Astrocyte (in vitro differentiated cells and primary cell): ENCODE measurements around the gene ZNF24. TPM values are rescaled to one million over a fixed set of nuclear protein-coding genes. Genes with fewer than 3 reads are reported as not detected.

Experiments used
- DNase-seq: peaks from one replicate; pipeline ENCODE4 v3.0.0-alpha.2; 2010; ENCODE audit warnings: low read depth
- FAIRE-seq: peaks from 2 replicates; lab custom pipeline; 2011; peaks lifted over from hg19 to GRCh38; lab: Jason Lieb, UNC
- H2AFZ ChIP-seq: 2 replicates; pipeline ENCODE4 v1.6.0; 2012; ENCODE audit warnings: low read depth, low read length, inconsistent platforms
- H3K27ac ChIP-seq: 2 replicates; pipeline ENCODE4 v1.5.1; 2011; ENCODE audit warnings: low read depth, low read length, inconsistent platforms
- H3K27me3 ChIP-seq: 2 replicates; pipeline ENCODE4 v1.6.0; 2011; ENCODE audit warnings: low read length, inconsistent platforms; ENCODE audit not compliant: insufficient read depth
- H3K36me3 ChIP-seq: 2 replicates; pipeline ENCODE4 v1.5.1; 2011; ENCODE audit warnings: low read length, inconsistent platforms; ENCODE audit not compliant: insufficient read depth
- H3K4me1 ChIP-seq: 2 replicates; pipeline ENCODE4 v1.5.1; 2011; ENCODE audit warnings: low read length, inconsistent platforms; ENCODE audit not compliant: insufficient read depth
- H3K4me2 ChIP-seq: 2 replicates; pipeline ENCODE4 v1.6.0; 2012; ENCODE audit warnings: low read length, inconsistent platforms
- H3K4me3 ChIP-seq: 2 replicates; pipeline ENCODE4 v1.5.1; 2011; ENCODE audit warnings: low read depth, mild to moderate bottlenecking, low read length, inconsistent platforms; ENCODE audit not compliant: insufficient read depth
- H3K79me2 ChIP-seq: 2 replicates; pipeline ENCODE4 v1.6.0; 2012; ENCODE audit warnings: mild to moderate bottlenecking, low read length, inconsistent platforms; ENCODE audit not compliant: insufficient read depth
- H3K9ac ChIP-seq: 2 replicates; pipeline ENCODE4 v1.6.0; 2012; ENCODE audit warnings: mild to moderate bottlenecking, low read length, inconsistent platforms
- H3K9me3 ChIP-seq: 2 replicates; pipeline ENCODE4 v1.5.1; 2012; ENCODE audit warnings: low read depth, mild to moderate bottlenecking, low read length, inconsistent platforms; ENCODE audit not compliant: insufficient read depth
- H4K20me1 ChIP-seq: 2 replicates; pipeline ENCODE4 v1.6.0; 2012; ENCODE audit warnings: low read length, inconsistent platforms; ENCODE audit not compliant: insufficient read depth
- H3K27ac Mint-ChIP-seq: one replicate; pipeline ENCODE4 v1.8.0; 2021; ENCODE audit warnings: mild to moderate bottlenecking, mixed read lengths; ENCODE audit not compliant: unreplicated experiment
- H3K27me3 Mint-ChIP-seq: one replicate; pipeline ENCODE4 v1.8.0; 2021; ENCODE audit warnings: low read depth, mixed read lengths; ENCODE audit not compliant: unreplicated experiment
- H3K36me3 Mint-ChIP-seq: one replicate; pipeline ENCODE4 v1.8.0; 2021; ENCODE audit warnings: low read depth, mixed read lengths; ENCODE audit not compliant: unreplicated experiment
- H3K4me1 Mint-ChIP-seq: one replicate; pipeline ENCODE4 v1.8.0; 2021; ENCODE audit warnings: low read depth, mixed read lengths; ENCODE audit not compliant: unreplicated experiment
- H3K4me3 Mint-ChIP-seq: one replicate; pipeline ENCODE4 v1.8.0; 2021; ENCODE audit warnings: mild to moderate bottlenecking, moderate library complexity, mixed read lengths; ENCODE audit not compliant: unreplicated experiment
- H3K9me3 Mint-ChIP-seq: one replicate; pipeline ENCODE4 v1.8.0; 2021; ENCODE audit warnings: mild to moderate bottlenecking, mixed read lengths; ENCODE audit not compliant: unreplicated experiment
- EZH2 ChIP-seq: IDR thresholded peaks from 2 replicates; pipeline ENCODE4 v1.6.1; 2012; ENCODE audit warnings: mild to moderate bottlenecking, low read length, inconsistent platforms; ENCODE audit not compliant: insufficient read depth
- total RNA-seq: library from RNA; stranded (reverse); gene quantifications from 2 replicates; pipeline ENCODE4 v1.2.1, GENCODE V29; 2021
- TF ChIP-seq, protein P1 (sequence below): IDR thresholded peaks from 2 replicates; pipeline ENCODE4 v1.5.1; 2011; ENCODE audit warnings: low read depth, mild to moderate bottlenecking, inconsistent platforms, low read length, moderate library complexity; ENCODE audit not compliant: insufficient read depth

Gene ZNF24
- total RNA-seq, 1 donor from 2014 or later: 55.6 TPM

DNA sequence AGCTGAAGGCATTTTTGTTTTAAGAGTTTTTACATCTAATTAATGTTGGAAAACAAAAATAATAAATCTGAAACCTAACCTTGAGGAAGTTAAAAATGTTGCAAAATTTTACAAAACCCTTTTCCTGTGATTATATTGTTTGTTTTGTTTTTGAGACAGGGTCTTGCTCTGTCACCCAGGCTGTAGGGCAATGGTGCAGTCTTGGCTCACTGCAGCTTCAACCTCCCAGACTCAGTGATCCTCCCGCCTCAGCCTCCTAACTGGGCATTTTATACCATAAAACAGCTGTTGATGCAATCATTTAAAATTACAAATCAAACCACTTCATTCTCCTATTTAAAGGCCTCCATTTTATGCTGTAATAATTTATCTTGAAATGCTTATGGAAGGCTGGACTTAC is 1.7 kb upstream of the ZNF24 start:
- H3K4me3 Mint-ChIP-seq: no peak overlapping the region
- Histone ChIP-seq H3K9ac (no peak overlapping the region), H3K36me3 (peaks cover 5% of the 10 kb centered on the region), H2AFZ (peak overlapping the region; percentile 48), H3K4me2 (no peak overlapping the region), H3K27ac (no peak overlapping the region), H3K4me1 (peaks cover 11% of the 10 kb centered on the region), H4K20me1 (peaks cover 26% of the 10 kb centered on the region), H3K79me2 (peaks cover 36% of the 10 kb centered on the region), H3K9me3 (no peaks in the 10 kb centered on the region), H3K27me3 (no peaks in the 10 kb centered on the region), H3K4me3 (no peak overlapping the region)
- peaks cover 2% of the 10 kb centered on the region for H3K27me3 Mint-ChIP-seq
- no peak for FAIRE-seq
- H3K27ac Mint-ChIP-seq: no peak overlapping the region
- no peak for DNase-seq
- no peaks in the 10 kb centered on the region for H3K9me3 Mint-ChIP-seq
- no peaks in the 10 kb centered on the region for H3K4me1 Mint-ChIP-seq
- no peaks in the 10 kb centered on the region for H3K36me3 Mint-ChIP-seq
- no peak for TF ChIP-seq EZH2
- TF ChIP-seq, protein P1, sequence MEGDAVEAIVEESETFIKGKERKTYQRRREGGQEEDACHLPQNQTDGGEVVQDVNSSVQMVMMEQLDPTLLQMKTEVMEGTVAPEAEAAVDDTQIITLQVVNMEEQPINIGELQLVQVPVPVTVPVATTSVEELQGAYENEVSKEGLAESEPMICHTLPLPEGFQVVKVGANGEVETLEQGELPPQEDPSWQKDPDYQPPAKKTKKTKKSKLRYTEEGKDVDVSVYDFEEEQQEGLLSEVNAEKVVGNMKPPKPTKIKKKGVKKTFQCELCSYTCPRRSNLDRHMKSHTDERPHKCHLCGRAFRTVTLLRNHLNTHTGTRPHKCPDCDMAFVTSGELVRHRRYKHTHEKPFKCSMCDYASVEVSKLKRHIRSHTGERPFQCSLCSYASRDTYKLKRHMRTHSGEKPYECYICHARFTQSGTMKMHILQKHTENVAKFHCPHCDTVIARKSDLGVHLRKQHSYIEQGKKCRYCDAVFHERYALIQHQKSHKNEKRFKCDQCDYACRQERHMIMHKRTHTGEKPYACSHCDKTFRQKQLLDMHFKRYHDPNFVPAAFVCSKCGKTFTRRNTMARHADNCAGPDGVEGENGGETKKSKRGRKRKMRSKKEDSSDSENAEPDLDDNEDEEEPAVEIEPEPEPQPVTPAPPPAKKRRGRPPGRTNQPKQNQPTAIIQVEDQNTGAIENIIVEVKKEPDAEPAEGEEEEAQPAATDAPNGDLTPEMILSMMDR: no peak

DNA sequence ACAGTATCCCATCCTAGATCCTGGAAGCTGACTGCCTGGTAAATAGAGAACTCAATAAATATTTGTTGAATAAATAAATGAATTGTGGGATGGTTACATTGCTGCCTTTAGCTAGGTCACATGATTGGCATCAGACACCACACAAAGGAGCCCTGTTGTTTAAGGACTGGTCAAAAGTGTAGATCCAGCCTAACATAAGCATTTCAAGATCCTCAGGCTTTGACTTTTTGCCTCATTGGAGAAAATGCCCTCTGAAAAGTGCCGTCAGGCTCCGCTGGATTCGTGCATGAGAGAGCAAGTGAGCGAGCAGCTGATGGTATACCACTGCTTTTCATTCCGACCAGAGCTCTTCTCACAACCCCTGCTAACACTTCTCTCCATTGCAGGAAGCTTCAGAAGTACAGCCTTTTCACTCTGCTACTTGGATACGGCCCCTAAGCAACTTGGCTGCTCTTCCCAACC is 1.3 kb upstream of the ZNF24 start:
- Histone ChIP-seq H3K27me3 (no peaks in the 10 kb centered on the region), H3K36me3 (peaks cover 5% of the 10 kb centered on the region), H3K4me3 (no peak overlapping the region), H4K20me1 (peaks cover 31% of the 10 kb centered on the region), H3K27ac (no peak overlapping the region), H3K79me2 (peaks cover 40% of the 10 kb centered on the region), H2AFZ (peak overlapping the region; percentile 48), H3K4me1 (peaks cover 11% of the 10 kb centered on the region), H3K9me3 (no peaks in the 10 kb centered on the region), H3K9ac (no peak overlapping the region), H3K4me2 (no peak overlapping the region)
- TF ChIP-seq, protein P1: no peak
- no peak for TF ChIP-seq EZH2
- no peak overlapping the region for H3K4me3 Mint-ChIP-seq
- H3K4me1 Mint-ChIP-seq: no peaks in the 10 kb centered on the region
- FAIRE-seq (no peak), DNase-seq (no peak)
- H3K27me3 Mint-ChIP-seq: peaks cover 2% of the 10 kb centered on the region
- H3K36me3 Mint-ChIP-seq: no peaks in the 10 kb centered on the region
- no peaks in the 10 kb centered on the region for H3K9me3 Mint-ChIP-seq
- H3K27ac Mint-ChIP-seq: peak overlapping the region; percentile 84

DNA sequence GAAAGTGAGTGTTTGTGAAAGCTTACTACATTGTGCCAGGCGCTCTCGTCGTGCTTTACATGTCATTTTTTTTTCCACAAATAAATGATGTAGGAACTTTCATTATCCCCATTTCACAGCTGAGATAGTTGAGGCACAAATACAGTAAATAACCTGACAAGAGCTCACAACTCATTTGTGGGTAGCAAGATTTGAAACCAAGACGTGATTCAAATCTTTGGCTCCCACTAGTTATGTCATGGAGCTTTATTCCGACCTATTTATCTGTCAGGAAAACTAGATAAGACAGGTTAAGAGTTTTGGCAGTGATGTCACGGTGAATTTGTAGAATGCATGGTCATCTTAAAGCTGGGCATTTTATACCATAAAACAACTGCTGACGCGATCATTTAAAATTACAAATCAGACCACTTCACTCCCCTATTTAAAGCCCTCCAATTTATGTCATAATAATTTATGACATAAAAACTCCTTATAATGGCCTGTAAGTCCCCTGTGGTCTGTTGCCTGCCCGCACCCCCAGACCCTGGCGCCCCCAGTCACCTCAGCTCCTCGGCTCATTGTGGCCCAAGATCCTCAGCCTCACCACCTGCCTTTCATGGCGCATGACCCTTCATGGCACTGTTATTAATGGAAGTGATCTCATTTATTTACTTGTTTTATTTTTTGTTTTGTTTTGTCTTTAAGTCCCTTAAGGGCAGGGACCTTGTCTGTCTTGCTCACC is 678 bp upstream of the ZNF24 start:
- Histone ChIP-seq H4K20me1 (peaks cover 37% of the 10 kb centered on the region), H3K4me2 (peak overlapping the region; percentile 82), H3K27ac (peak overlapping the region; percentile 99), H2AFZ (peak overlapping the region; percentile 89), H3K27me3 (no peaks in the 10 kb centered on the region), H3K4me1 (peaks cover 11% of the 10 kb centered on the region), H3K36me3 (peaks cover 11% of the 10 kb centered on the region), H3K9ac (peak overlapping the region; percentile 100), H3K4me3 (peak overlapping the region; percentile 72), H3K79me2 (peaks cover 46% of the 10 kb centered on the region), H3K9me3 (no peaks in the 10 kb centered on the region)
- DNase-seq (peak; percentile 51), FAIRE-seq (peak; percentile 43)
- no peak for TF ChIP-seq EZH2
- TF ChIP-seq, protein P1: no peak
- peak overlapping the region; percentile 99 for H3K4me3 Mint-ChIP-seq
- peak overlapping the region; percentile 97 for H3K27ac Mint-ChIP-seq
- peaks cover 2% of the 10 kb centered on the region for H3K27me3 Mint-ChIP-seq
- H3K4me1 Mint-ChIP-seq: no peaks in the 10 kb centered on the region
- H3K9me3 Mint-ChIP-seq: no peaks in the 10 kb centered on the region
- H3K36me3 Mint-ChIP-seq: peaks cover 6% of the 10 kb centered on the region
